GM23338 (cell line): ENCODE results near the gene NTRK1.
A peak's percentile ranks its signal among the peaks of the same experiment; 100 is the strongest.

Experiments
- CREB1 ChIP-seq: fragments of 250-450 bp; sonication (Bioruptor Pico); IDR thresholded peaks from 2 replicates; pipeline ENCODE4 v1.5.0; 2020; ENCODE audit warnings: low read depth, mild to moderate bottlenecking, moderate library complexity
- CTCF ChIP-seq, 2 experiments: fragments of 200-600 bp in 1 of 2; sonication (generic) in 1 of 2; conservative IDR thresholded peaks; 2 replicates each; pipeline versions ENCODE4 v1.5.1 to v1.6.1; 2016 to 2017; ENCODE audit warnings: antibody characterized with exemption in 2 of 2, low read depth in 2 of 2, mild to moderate bottlenecking in 2 of 2, moderate library complexity in 1 of 2
- ETS1 ChIP-seq: IDR thresholded peaks from 2 replicates; pipeline ENCODE4 v1.6.1; 2016; ENCODE audit warnings: antibody characterized with exemption
- EZH2 ChIP-seq: fragments of 200-600 bp; sonication (generic); IDR thresholded peaks from one replicate; pipeline ENCODE4 v1.8.0; 2017; ENCODE audit warnings: antibody characterized with exemption, mild to moderate bottlenecking, low read depth; ENCODE audit not compliant: unreplicated experiment
- EZH2phosphoT487 ChIP-seq: fragments of 200-600 bp; sonication (generic); IDR thresholded peaks from one replicate; pipeline ENCODE4 v1.8.1; 2018; ENCODE audit warnings: antibody characterized with exemption; ENCODE audit not compliant: unreplicated experiment
- JUNB ChIP-seq: IDR thresholded peaks from one replicate; pipeline ENCODE4 v1.6.1; 2016; ENCODE audit warnings: antibody characterized with exemption; ENCODE audit not compliant: unreplicated experiment
- POLR2AphosphoS5 ChIP-seq: IDR thresholded peaks from 2 replicates; pipeline ENCODE4 v1.6.1; 2016; ENCODE audit warnings: antibody characterized with exemption, low read depth
- REST ChIP-seq: IDR thresholded peaks from one replicate; pipeline ENCODE4 v1.6.1; 2018; ENCODE audit warnings: antibody characterized with exemption; ENCODE audit not compliant: unreplicated experiment
- ZNF462 ChIP-seq: fragments of 250-450 bp; sonication (Bioruptor Pico); IDR thresholded peaks from 2 replicates; pipeline ENCODE4 v1.5.0; 2020; ENCODE audit warnings: mild to moderate bottlenecking, moderate library complexity

GRCh38 chr1:156860628-156861423 lies at the start of gene NTRK1:
- TF ChIP-seq CTCF (conservative IDR thresholded peaks at IDR 0.05; ENCODE audit: low read depth in 2 of 2), result no peak
- no peak for TF ChIP-seq REST
- TF ChIP-seq CREB1 (CRISPR knock-in tag), result no peak
- peak; percentile 49 for TF ChIP-seq EZH2
- no peak for TF ChIP-seq ETS1
- TF ChIP-seq POLR2AphosphoS5, result no peak
- no peak for TF ChIP-seq JUNB
- no peak for TF ChIP-seq ZNF462 (CRISPR knock-in tag)
- peak; percentile 85 for TF ChIP-seq EZH2phosphoT487
